Lung (tissue), 12 donors: ENCODE data around the gene PLEKHA4. TPM values are rescaled to one million over a fixed set of nuclear protein-coding genes. Genes with fewer than 3 reads are reported as not detected.
A peak's percentile ranks its signal among the peaks of the same experiment; 100 is the strongest.

Experiments
- ATAC-seq: fragments of 200-7000 bp; cut with Tn5 transposase; one replicate; pipeline ENCODE4 v1.9.1; 2020; ENCODE audit warnings: moderate number of reproducible peaks; ENCODE audit not compliant: insufficient read depth, low FRiP score
- DNase-seq, 3 donors: peaks; one replicate each; pipeline ENCODE4 v3.0.0-alpha.2; 2013 to 2017
- H3K27ac ChIP-seq, 2 donors: one replicate each; pipeline ENCODE4 v1.5.1; 2013; ENCODE audit warnings: mild to moderate bottlenecking in 2 of 2, moderate library complexity in 2 of 2, control low read depth in 1 of 2, inconsistent platforms in 1 of 2, low read depth in 1 of 2, low read length in 1 of 2
- H3K27me3 ChIP-seq, 3 donors: one replicate each; pipeline ENCODE4 v1.5.1; 2013; ENCODE audit warnings: low read length in 2 of 3; ENCODE audit not compliant: control insufficient read depth in 3 of 3, insufficient read depth in 3 of 3
- H3K36me3 ChIP-seq, 4 donors: one replicate each; pipeline ENCODE4 v1.5.1; 2013; ENCODE audit warnings: low read length in 4 of 4, mild to moderate bottlenecking in 1 of 4, moderate library complexity in 1 of 4; ENCODE audit not compliant: control insufficient read depth in 4 of 4, insufficient read depth in 4 of 4
- H3K4me1 ChIP-seq, 5 donors: one replicate each; pipeline ENCODE4 v1.5.1; 2013; ENCODE audit warnings: low read length in 5 of 5, mild to moderate bottlenecking in 2 of 5, moderate library complexity in 1 of 5; ENCODE audit not compliant: control insufficient read depth in 5 of 5, insufficient read depth in 5 of 5
- H3K4me3 ChIP-seq: one replicate; pipeline ENCODE4 v1.5.1; 2013; ENCODE audit warnings: mild to moderate bottlenecking, control low read depth, moderate library complexity
- H3K9ac ChIP-seq, 2 donors: one replicate each; pipeline ENCODE4 v1.5.1; 2013; ENCODE audit warnings: low read length in 2 of 2, control low read depth in 1 of 2; ENCODE audit not compliant: insufficient read depth in 1 of 2
- H3K9me3 ChIP-seq, 4 donors: one replicate each; pipeline ENCODE4 v1.5.1; 2013; ENCODE audit warnings: low read length in 3 of 4, mild to moderate bottlenecking in 1 of 4, moderate library complexity in 1 of 4; ENCODE audit not compliant: control insufficient read depth in 4 of 4, insufficient read depth in 3 of 4
- CTCF ChIP-seq: IDR thresholded peaks from 2 replicates; pipeline ENCODE4 v1.5.1; 2012; ENCODE audit warnings: mild to moderate bottlenecking; ENCODE audit errors: control extremely low read depth, extremely low read depth
- WGBS, 2 donors: extraction: QIAGEN DNeasy Blood & Tissue Kit; methylation state at CpG; one replicate each; pipeline ENCODE4 v1.1.7; 2013; 5-methylcytosine and 5-hydroxymethylcytosine counted together
- polyA plus RNA-seq, 2 donors: library from polyadenylated mRNA; stranded (reverse); fragments of 200-250 nt; gene quantifications; one replicate each; pipeline ENCODE4 v1.2.1, GENCODE V29; 2013
- total RNA-seq, 2 donors: library from RNA; depleted of rRNA in 1 of 2; stranded (reverse); fragments of >200 nt in 1 of 2; gene quantifications; one replicate each; pipeline ENCODE4 v1.2.1, GENCODE V29; 2014 to 2021
- donor health status: control.
- donor health status: control.
- donor health status: Bipolar disorder and iron deficiency.
- donor health status: healthy.
- donor health status: DM: yes; HTN: yes; CAD: no.

Gene PLEKHA4
- total and polyA plus RNA-seq, 4 donors, result 8.4 to 57.7 (median 20.7) TPM

- ATAC-seq (peak; percentile 63), DNase-seq (peak; percentile 34 to 44 (median 41))
- 68 to 83% methylated on average over 30 of the region's 30 CpGs for WGBS, 2 donors
- Histone ChIP-seq H3K27ac (peak overlapping the region in 1 of 2 donors; percentile 28), H3K4me3 (no peak overlapping the region), H3K27me3 (no peaks in the 10 kb centered on the region), H3K36me3 (no peaks in the 10 kb centered on the region), H3K4me1 (no peaks in the 10 kb centered on the region), H3K9ac (peak overlapping the region in 1 of 2 donors; percentile 16), H3K9me3 (no peaks in the 10 kb centered on the region)
- no peak for TF ChIP-seq CTCF
These were observed 8.5 kb downstream of the PLEKHA4 start for GRCh38 chr19:48859711-48860572.

- Histone ChIP-seq H3K9me3 (no peaks in the 10 kb centered on the region), H3K36me3 (no peaks in the 10 kb centered on the region), H3K4me1 (no peaks in the 10 kb centered on the region), H3K27me3 (no peaks in the 10 kb centered on the region), H3K9ac (no peak overlapping the region), H3K27ac (peak overlapping the region in 1 of 2 donors; percentile 49), H3K4me3 (no peak overlapping the region)
- TF ChIP-seq CTCF, result no peak
- 35 to 45% methylated on average over 32 to 34 of the region's 34 CpGs for WGBS, 2 donors
- no peak for ATAC-seq
- DNase-seq, result peak in 2 of 3 donors; percentile 25 to 49
These were observed 9.3 kb downstream of the PLEKHA4 start for GRCh38 chr19:48858984-48859710.

- Histone ChIP-seq H3K36me3 (no peaks in the 10 kb centered on the region), H3K9me3 (no peaks in the 10 kb centered on the region), H3K9ac (no peak overlapping the region), H3K4me1 (no peaks in the 10 kb centered on the region), H3K4me3 (no peak overlapping the region), H3K27ac (no peak overlapping the region), H3K27me3 (no peaks in the 10 kb centered on the region)
- WGBS, 2 donors, result 95 to 97% methylated on average over 6 of the region's 6 CpGs
- no peak for TF ChIP-seq CTCF
- ATAC-seq, result no peak
- no peak for DNase-seq
These were observed 11.5 kb downstream of the PLEKHA4 start for GRCh38 chr19:48856921-48857320.
